Measurements from ENCODE around the gene MLH3. TPM values are rescaled to one million over a fixed set of nuclear protein-coding genes. Genes with fewer than 3 reads are reported as not detected.

The MLH3 gene
- total RNA-seq, 1 donor from 2014 or later: 47.0 TPM

DNA sequence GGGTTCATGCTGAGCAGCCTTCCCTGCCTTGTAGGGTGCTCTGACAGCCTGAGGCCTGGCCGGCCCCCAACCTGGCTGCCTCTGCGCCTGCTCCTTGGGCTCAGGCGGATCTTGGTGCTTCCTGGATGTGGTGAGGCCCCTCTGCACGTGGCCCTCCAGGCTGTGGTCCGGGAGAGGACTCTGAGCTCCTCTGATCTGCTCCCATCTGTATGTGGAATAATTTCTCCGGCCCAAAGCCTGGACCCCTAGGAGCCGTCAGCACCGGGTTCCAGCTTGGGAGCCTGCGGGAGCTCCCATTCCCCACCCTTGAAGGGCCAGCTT, 69.8 kb downstream of the MLH3 start:
- H3K36me3 Mint-ChIP-seq: no peaks in the 10 kb centered on the region
- H3K4me1 Mint-ChIP-seq: peaks cover 49% of the 10 kb centered on the region
- H3K27me3 Mint-ChIP-seq (ENCODE audit: low read depth): no peaks in the 10 kb centered on the region
- no peaks in the 10 kb centered on the region for H3K9me3 Mint-ChIP-seq
- TF ChIP-seq, protein P1, sequence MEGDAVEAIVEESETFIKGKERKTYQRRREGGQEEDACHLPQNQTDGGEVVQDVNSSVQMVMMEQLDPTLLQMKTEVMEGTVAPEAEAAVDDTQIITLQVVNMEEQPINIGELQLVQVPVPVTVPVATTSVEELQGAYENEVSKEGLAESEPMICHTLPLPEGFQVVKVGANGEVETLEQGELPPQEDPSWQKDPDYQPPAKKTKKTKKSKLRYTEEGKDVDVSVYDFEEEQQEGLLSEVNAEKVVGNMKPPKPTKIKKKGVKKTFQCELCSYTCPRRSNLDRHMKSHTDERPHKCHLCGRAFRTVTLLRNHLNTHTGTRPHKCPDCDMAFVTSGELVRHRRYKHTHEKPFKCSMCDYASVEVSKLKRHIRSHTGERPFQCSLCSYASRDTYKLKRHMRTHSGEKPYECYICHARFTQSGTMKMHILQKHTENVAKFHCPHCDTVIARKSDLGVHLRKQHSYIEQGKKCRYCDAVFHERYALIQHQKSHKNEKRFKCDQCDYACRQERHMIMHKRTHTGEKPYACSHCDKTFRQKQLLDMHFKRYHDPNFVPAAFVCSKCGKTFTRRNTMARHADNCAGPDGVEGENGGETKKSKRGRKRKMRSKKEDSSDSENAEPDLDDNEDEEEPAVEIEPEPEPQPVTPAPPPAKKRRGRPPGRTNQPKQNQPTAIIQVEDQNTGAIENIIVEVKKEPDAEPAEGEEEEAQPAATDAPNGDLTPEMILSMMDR (IDR thresholded peaks at IDR 0.05; ENCODE audit: unreplicated experiment): no peak
- peak overlapping the region; percentile 4 for H3K27ac Mint-ChIP-seq
- H3K4me3 Mint-ChIP-seq: no peak overlapping the region
- DNase-seq (ENCODE audit: low spot score in 2 of 2, unreplicated experiment in 2 of 2): no peak

- H3K27ac Mint-ChIP-seq: peak overlapping the region; percentile 50
Measured at GRCh38 chr14:74980731-74981461, 70.4 kb downstream of the MLH3 start.

GRCh38 chr14:74980398-74980730, 70.9 kb downstream of the MLH3 start:
- Mint-ChIP-seq H3K9me3 (no peaks in the 10 kb centered on the region), H3K27me3 (ENCODE audit: low read depth) (no peaks in the 10 kb centered on the region), H3K36me3 (no peaks in the 10 kb centered on the region), H3K27ac (peak overlapping the region; percentile 50), H3K4me3 (no peak overlapping the region), H3K4me1 (peaks cover 59% of the 10 kb centered on the region)
- TF ChIP-seq, protein P1 (IDR thresholded peaks at IDR 0.05; ENCODE audit: unreplicated experiment): no peak
- DNase-seq (ENCODE audit: low spot score in 2 of 2, unreplicated experiment in 2 of 2): no peak

More at GRCh38 chr14:74980731-74981461, 70.4 kb downstream of the MLH3 start:
- H3K4me3 Mint-ChIP-seq: no peak overlapping the region
- H3K4me1 Mint-ChIP-seq: peaks cover 53% of the 10 kb centered on the region
- H3K27me3 Mint-ChIP-seq (ENCODE audit: low read depth): no peaks in the 10 kb centered on the region
- H3K36me3 Mint-ChIP-seq: no peaks in the 10 kb centered on the region
- no peak for DNase-seq (ENCODE audit: low spot score in 2 of 2, unreplicated experiment in 2 of 2)
- no peaks in the 10 kb centered on the region for H3K9me3 Mint-ChIP-seq
- TF ChIP-seq, protein P1 (IDR thresholded peaks at IDR 0.05; ENCODE audit: unreplicated experiment): no peak

GRCh38 chr14:74979442-74980397, 71.5 kb downstream of the MLH3 start:
- Mint-ChIP-seq H3K36me3 (no peaks in the 10 kb centered on the region), H3K4me3 (no peak overlapping the region), H3K27me3 (ENCODE audit: low read depth) (no peaks in the 10 kb centered on the region), H3K4me1 (peaks cover 59% of the 10 kb centered on the region), H3K9me3 (no peaks in the 10 kb centered on the region), H3K27ac (peak overlapping the region; percentile 71)
- TF ChIP-seq, protein P1 (IDR thresholded peaks at IDR 0.05; ENCODE audit: unreplicated experiment): no peak
- no peak for DNase-seq (ENCODE audit: low spot score in 2 of 2, unreplicated experiment in 2 of 2)

DNA sequence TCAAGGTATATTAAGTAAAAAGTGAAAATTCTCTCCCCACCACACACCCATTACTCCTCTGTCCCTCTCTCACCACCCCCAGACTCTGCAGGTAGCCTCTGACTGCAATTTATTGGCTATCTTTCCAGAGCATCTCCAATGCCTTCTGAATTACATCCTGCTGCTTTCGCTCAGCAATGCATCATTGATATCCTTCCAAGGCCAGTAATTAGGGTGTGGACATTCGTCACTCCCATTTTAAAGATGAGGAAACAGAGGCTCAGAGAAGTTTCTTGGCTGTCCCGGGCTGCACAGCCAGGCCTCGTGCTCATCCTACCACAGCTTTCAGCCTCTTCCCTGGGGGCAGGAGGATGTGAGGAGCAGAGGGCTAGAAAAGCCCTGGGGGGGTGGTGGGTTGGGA, 72.2 kb downstream of the MLH3 start:
- H3K27ac Mint-ChIP-seq: peak overlapping the region; percentile 69
- no peaks in the 10 kb centered on the region for H3K27me3 Mint-ChIP-seq (ENCODE audit: low read depth)
- H3K9me3 Mint-ChIP-seq: no peaks in the 10 kb centered on the region
- no peak for DNase-seq (ENCODE audit: low spot score in 2 of 2, unreplicated experiment in 2 of 2)
- no peaks in the 10 kb centered on the region for H3K36me3 Mint-ChIP-seq
- H3K4me1 Mint-ChIP-seq: peaks cover 63% of the 10 kb centered on the region
- TF ChIP-seq, protein P1 (IDR thresholded peaks at IDR 0.05; ENCODE audit: unreplicated experiment): no peak
- no peak overlapping the region for H3K4me3 Mint-ChIP-seq
